Aorta (tissue), 5 donors: ENCODE measurements around the gene SLC6A19. TPM values are rescaled to one million over a fixed set of nuclear protein-coding genes. Genes with fewer than 3 reads are reported as not detected.

Experiments
- ATAC-seq: fragments of 200-7000 bp; cut with Tn5 transposase; one replicate; pipeline ENCODE4 v1.9.1; 2022; ENCODE audit warnings: moderate library complexity; ENCODE audit not compliant: low FRiP score
- DNase-seq, 2 donors: peaks; one replicate each; pipeline ENCODE4 v3.0.0-alpha.2; 2020
- H3K27ac ChIP-seq, 2 donors: one replicate each; pipeline ENCODE4 v1.5.1; 2013; ENCODE audit warnings: low read length in 2 of 2, mild to moderate bottlenecking in 2 of 2, moderate library complexity in 2 of 2, control low read depth in 1 of 2, inconsistent platforms in 1 of 2, low read depth in 1 of 2
- H3K27me3 ChIP-seq, 2 donors: one replicate each; pipeline ENCODE4 v1.6.1; 2013; ENCODE audit warnings: control low read depth in 1 of 2, low read length in 1 of 2, mild to moderate bottlenecking in 1 of 2, moderate library complexity in 1 of 2; ENCODE audit not compliant: insufficient read depth in 2 of 2, control insufficient read depth in 1 of 2
- H3K36me3 ChIP-seq, 2 donors: one replicate each; pipeline ENCODE4 v1.6.1; 2013; ENCODE audit warnings: control low read depth in 1 of 2, low read length in 1 of 2, mild to moderate bottlenecking in 1 of 2; ENCODE audit not compliant: insufficient read depth in 2 of 2, control insufficient read depth in 1 of 2
- H3K4me1 ChIP-seq, 2 donors: one replicate each; pipeline ENCODE4 v1.6.1; 2013; ENCODE audit warnings: low read length in 2 of 2, control low read depth in 1 of 2, mild to moderate bottlenecking in 1 of 2, moderate library complexity in 1 of 2; ENCODE audit not compliant: insufficient read depth in 2 of 2, control insufficient read depth in 1 of 2
- H3K4me3 ChIP-seq, 2 donors: one replicate each; pipeline ENCODE4 v1.5.1; 2013; ENCODE audit warnings: low read length in 2 of 2, control low read depth in 1 of 2, mild to moderate bottlenecking in 1 of 2
- H3K9me3 ChIP-seq: one replicate; pipeline ENCODE4 v1.6.1; 2013; ENCODE audit warnings: mild to moderate bottlenecking, low read length; ENCODE audit not compliant: control insufficient read depth
- WGBS, 2 donors: extraction: QIAGEN DNeasy Blood & Tissue Kit; methylation state at CpG; one replicate each; pipeline ENCODE4 v1.1.7; 2013; 5-methylcytosine and 5-hydroxymethylcytosine counted together
- intact Hi-C, 2 donors: fragments of 100-400 bp; cut with DNase I; formaldehyde crosslinking; loops; one replicate each; pipeline versions ENCODE4 v1.14.2 to v1.15.0; 2022
- polyA plus RNA-seq, 2 donors: library from polyadenylated mRNA; stranded (reverse); fragments of 200-250 nt; gene quantifications; one replicate each; pipeline ENCODE4 v1.2.3, GENCODE V29; 2013
- total RNA-seq, 2 donors: library from RNA; stranded (reverse); fragmentation: NEBNext Ultra II Directional; extraction: Animal tissue kit (Norgen Biotek cat#: 25700); gene quantifications; one replicate each; pipeline ENCODE4 v1.2.1, GENCODE V29; 2021
- donor health status: healthy with polysubstance abuse.
- donor health status: Bipolar disorder and iron deficiency.
- donor health status: DM: no; HTN: no; CAD: no.
- donor health status: DM: no; HTN: no; CAD: no.
- donor health status: DM: yes; HTN: yes; CAD: no.

SLC6A19 gene
- total and polyA plus RNA-seq, 4 donors = 0.12 to 9.5 TPM; not detected in 2

DNA sequence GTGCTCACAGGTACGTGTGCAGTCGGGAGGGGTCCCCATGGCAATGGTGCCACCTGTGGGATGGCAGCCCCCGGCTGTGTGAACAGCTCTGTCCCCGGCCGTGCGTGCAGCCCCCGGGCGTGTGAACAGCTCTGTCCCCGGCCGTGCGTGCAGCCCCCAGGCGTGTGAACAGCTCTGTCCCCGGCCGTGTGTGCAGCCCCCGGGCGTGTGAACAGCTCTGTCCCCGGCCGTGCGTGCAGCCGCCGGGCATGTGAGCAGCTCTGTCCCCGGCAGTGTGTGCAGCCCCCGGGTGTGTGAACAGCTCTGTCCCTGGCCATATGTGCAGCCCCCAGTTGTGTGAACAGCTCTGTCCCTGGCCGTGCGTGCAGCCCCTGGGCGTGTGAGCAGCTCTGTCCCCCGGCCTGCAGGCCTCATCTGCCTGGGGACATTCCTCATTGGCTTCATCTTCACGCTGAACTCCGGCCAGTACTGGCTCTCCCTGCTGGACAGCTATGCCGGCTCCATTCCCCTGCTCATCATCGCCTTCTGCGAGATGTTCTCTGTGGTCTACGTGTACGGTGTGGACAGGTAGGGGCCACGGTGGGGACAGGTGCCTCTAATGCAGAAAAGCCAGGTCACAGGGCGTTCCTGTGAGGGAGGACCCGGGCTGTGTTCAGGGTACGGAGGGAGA lies 17.8 kb downstream of the SLC6A19 start:
- H3K27me3 ChIP-seq = no peaks in the 10 kb centered on the region

DNA sequence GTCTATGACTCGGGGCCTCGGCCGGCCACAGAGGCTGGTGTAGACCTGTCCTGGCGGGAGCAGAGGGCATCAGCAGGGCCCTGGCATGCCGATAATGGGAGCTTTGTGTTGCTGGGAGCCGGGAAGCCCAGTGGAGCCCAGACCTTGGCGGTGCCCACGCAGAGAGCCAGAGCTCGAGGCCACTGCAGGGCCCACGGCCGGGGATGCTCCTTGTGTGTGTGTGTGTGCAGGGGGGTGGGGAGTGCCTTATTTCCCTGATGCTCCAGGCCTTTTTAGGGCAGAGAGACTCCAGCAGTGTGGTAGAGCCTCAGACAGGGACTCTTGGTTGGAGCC lies 18.3 kb downstream of the SLC6A19 start:
- no peaks in the 10 kb centered on the region for H3K27me3 ChIP-seq
- no peak overlapping the region for H3K4me3 ChIP-seq
- intact Hi-C loops = no loop called here

More for the DNA sequence above, 17.8 kb downstream of the SLC6A19 start:
- 73 to 76% methylated on average over 38 of the region's 38 CpGs for WGBS, 2 donors
- Histone ChIP-seq H3K36me3 (no peaks in the 10 kb centered on the region), H3K4me3 (no peak overlapping the region), H3K9me3 (peaks cover 3% of the 10 kb centered on the region), H3K27ac (no peak overlapping the region), H3K4me1 (no peaks in the 10 kb centered on the region)
- DNase-seq = no peak
- no peak for ATAC-seq
- intact Hi-C loops = no loop called here

DNA sequence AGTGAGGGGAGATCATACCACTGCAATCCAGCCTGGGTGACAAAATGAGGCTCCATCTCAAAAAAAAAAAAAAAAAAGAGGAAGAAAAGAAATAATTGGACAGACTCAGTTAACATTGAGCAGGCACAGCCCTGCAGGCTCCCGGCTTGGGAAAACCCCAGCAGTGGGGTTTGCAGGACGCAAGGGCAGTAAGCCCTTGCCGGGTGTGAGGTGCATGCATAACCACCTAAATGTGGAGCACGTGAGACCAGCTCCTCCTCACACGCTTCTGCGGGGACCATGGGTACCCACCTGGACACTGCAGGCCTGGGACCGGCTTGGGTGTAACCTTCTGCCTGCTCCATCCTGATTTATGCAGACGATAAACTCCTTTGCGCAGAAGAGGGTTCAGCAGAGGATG lies 19.0 kb downstream of the SLC6A19 start:
- Histone ChIP-seq H3K9me3 (peaks cover 3% of the 10 kb centered on the region), H3K27me3 (no peaks in the 10 kb centered on the region), H3K36me3 (no peaks in the 10 kb centered on the region), H3K27ac (no peak overlapping the region), H3K4me1 (no peaks in the 10 kb centered on the region), H3K4me3 (no peak overlapping the region)
- ATAC-seq (no peak), DNase-seq (no peak)
- intact Hi-C loops = no loop called here
- WGBS, 2 donors = 83% methylated on average over 9 of the region's 9 CpGs

More for the DNA sequence above, 18.3 kb downstream of the SLC6A19 start:
- H3K36me3 ChIP-seq = no peaks in the 10 kb centered on the region
- DNase-seq (no peak), ATAC-seq (no peak)
- H3K9me3 ChIP-seq = peaks cover 3% of the 10 kb centered on the region
- 81 to 89% methylated on average over 11 of the region's 11 CpGs for WGBS, 2 donors
- no peaks in the 10 kb centered on the region for H3K4me1 ChIP-seq
- H3K27ac ChIP-seq = no peak overlapping the region

DNA sequence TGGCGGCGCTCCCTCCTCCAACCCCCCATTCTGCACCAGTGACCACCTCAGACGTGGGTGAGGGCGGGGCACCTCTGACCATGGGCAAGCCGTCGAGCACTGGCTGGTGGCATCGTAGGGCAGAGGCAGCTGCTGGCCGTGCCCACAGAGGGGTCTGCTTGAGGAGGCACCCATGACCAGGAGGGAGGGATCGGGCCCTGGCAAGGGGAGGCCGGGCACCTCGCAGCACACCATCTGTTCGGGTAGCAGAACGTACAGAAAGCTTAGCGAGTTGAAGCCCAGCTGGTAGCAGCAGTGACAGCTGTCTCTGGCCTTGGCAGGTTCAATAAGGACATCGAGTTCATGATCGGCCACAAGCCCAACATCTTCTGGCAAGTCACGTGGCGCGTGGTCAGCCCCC lies 19.4 kb downstream of the SLC6A19 start:
- Histone ChIP-seq H3K4me3 (no peak overlapping the region), H3K27me3 (no peaks in the 10 kb centered on the region), H3K36me3 (no peaks in the 10 kb centered on the region), H3K27ac (no peak overlapping the region), H3K9me3 (no peaks in the 10 kb centered on the region), H3K4me1 (no peaks in the 10 kb centered on the region)
- ATAC-seq (no peak), DNase-seq (no peak)
- intact Hi-C loops = no loop called here
- 86 to 88% methylated on average over 19 of the region's 19 CpGs for WGBS, 2 donors

DNA sequence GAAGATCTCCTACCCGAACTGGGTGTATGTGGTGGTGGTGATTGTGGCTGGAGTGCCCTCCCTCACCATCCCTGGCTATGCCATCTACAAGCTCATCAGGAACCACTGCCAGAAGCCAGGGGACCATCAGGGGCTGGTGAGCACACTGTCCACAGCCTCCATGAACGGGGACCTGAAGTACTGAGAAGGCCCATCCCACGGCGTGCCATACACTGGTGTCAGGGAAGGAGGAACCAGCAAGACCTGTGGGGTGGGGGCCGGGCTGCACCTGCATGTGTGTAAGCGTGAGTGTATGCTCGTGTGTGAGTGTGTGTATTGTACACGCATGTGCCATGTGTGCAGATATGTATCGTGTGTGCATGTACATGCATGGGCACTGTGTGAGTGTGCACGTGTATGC lies 20.3 kb downstream of the SLC6A19 start:
- 89% methylated on average over 10 of the region's 10 CpGs for WGBS, 2 donors
- H3K27me3 ChIP-seq = no peaks in the 10 kb centered on the region
- no peaks in the 10 kb centered on the region for H3K4me1 ChIP-seq
- H3K9me3 ChIP-seq = no peaks in the 10 kb centered on the region
- intact Hi-C loops = no loop called here
- H3K36me3 ChIP-seq = no peaks in the 10 kb centered on the region
- H3K27ac ChIP-seq = no peak overlapping the region
- no peak overlapping the region for H3K4me3 ChIP-seq
- ATAC-seq (no peak), DNase-seq (no peak)

DNA sequence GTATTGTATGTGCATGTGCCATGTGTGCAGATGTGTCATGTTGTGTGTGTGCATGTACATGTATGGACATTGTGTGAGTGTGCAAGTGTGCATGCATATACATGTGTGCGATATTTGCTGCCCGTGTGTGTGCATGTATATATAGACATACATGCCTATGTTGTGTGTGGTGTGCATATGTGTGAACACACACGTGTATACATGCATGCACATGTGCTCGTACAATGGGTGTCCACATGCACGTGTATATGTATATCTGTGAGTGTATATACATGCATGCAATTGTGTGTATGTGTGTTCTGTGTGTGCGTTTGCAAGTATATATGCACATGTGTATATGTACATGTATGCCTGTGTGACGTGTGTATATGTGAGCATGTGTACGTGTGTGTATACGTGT lies 20.8 kb downstream of the SLC6A19 start:
- no peak for ATAC-seq
- Histone ChIP-seq H3K4me3 (no peak overlapping the region), H3K27ac (no peak overlapping the region), H3K9me3 (no peaks in the 10 kb centered on the region), H3K4me1 (no peaks in the 10 kb centered on the region), H3K36me3 (no peaks in the 10 kb centered on the region), H3K27me3 (no peaks in the 10 kb centered on the region)
- intact Hi-C loops = no loop called here
- 93 to 95% methylated on average over 9 of the region's 9 CpGs for WGBS, 2 donors
- no peak for DNase-seq

DNA sequence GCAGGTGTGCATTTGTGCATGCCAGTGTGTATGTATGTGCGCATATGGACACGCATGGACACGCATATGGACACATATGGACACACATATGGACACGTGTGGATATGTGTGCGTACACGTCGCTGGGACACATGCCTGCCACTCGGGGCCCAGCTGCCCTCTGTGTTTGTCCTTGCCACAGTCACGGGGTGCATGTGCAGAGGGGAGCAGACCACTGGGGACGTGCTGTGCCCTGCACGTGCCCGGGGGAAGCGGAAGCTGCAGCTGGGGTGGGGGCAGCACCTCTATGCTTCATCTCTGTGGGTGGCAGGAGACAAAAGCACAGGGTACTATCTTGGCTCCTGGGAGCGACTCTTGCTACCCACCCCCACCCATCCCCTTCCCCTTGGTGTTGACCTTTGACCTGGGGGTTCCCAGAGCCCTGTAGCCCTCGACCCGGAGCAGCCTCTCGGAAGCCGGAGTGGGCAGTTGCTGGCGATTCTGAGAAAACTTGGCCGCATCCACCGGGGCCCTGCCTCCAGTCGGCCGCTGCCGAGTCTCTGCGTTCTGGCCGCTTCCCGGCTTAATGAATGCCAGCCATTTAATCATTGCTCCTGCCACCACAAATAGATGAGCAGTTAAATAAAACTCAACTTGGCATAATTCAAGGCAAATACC lies 21.4 kb downstream of the SLC6A19 start:
- Histone ChIP-seq H3K9me3 (no peaks in the 10 kb centered on the region), H3K4me3 (no peak overlapping the region), H3K36me3 (no peaks in the 10 kb centered on the region), H3K4me1 (no peaks in the 10 kb centered on the region), H3K27me3 (no peaks in the 10 kb centered on the region), H3K27ac (no peak overlapping the region)
- DNase-seq = no peak
- intact Hi-C loops = no loop called here
- 77 to 82% methylated on average over 27 of the region's 27 CpGs for WGBS, 2 donors
- no peak for ATAC-seq

DNA sequence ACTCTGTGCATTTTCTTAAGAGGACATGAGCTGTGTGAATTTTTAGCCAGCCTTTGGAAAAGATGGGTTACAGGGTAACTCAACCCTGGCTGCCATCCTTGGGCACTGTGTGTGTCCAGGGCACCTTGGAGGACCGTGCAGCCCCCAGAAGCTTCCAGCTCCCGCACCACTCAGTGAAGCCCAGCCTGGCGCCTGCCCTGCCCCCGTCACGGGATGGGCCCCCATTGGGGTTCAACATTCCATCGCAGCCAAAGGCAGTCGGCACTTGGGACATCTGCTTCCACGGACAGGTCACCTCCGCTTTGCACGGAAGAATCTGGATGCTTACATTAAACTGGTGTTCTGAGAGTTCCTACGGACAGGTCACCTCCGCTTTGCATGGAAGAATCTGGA lies 21.9 kb downstream of the SLC6A19 start:
- Histone ChIP-seq H3K27ac (no peak overlapping the region), H3K9me3 (no peaks in the 10 kb centered on the region), H3K27me3 (no peaks in the 10 kb centered on the region), H3K4me3 (no peak overlapping the region), H3K36me3 (no peaks in the 10 kb centered on the region), H3K4me1 (no peaks in the 10 kb centered on the region)
- intact Hi-C loops = no loop called here
- WGBS, 2 donors = 82 to 83% methylated on average over 12 of the region's 12 CpGs
- DNase-seq = no peak
- ATAC-seq = no peak

DNA sequence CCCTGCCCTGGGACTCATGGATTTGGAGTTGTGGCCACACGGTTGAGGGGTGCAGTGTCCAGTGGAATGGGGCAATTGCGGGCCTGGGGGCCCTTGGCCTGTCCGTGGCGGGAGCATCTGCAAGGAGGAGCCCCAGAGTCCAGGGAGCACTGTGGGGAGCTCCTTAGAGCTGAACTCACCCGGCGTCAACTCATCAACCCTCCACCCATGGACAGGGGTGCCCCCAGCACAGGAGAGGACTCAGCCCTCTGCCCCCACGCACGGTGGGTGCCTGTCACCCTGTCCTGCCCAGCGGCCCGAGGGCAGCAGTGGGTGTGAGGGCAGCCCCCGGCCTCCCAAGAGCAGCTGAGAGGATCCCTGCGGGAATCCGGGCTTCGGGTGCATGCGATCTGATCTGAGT lies 23.2 kb downstream of the SLC6A19 start:
- WGBS, 2 donors = 83 to 85% methylated on average over 15 of the region's 15 CpGs
- Histone ChIP-seq H3K9me3 (no peaks in the 10 kb centered on the region), H3K4me1 (no peaks in the 10 kb centered on the region), H3K27ac (no peak overlapping the region), H3K27me3 (no peaks in the 10 kb centered on the region), H3K4me3 (no peak overlapping the region), H3K36me3 (no peaks in the 10 kb centered on the region)
- ATAC-seq (no peak), DNase-seq (no peak)
- intact Hi-C loops = no loop called here
